ENCODE measurements around the gene PARD3B. TPM values are rescaled to one million over a fixed set of nuclear protein-coding genes. Genes with fewer than 3 reads are reported as not detected.

The PARD3B gene
- total and polyA plus RNA-seq, 2 of the 8 experiments (the other 6 are each of a cell fraction or from before 2014, with no cell fraction given) = 1.2 to 5.7 TPM

DNA sequence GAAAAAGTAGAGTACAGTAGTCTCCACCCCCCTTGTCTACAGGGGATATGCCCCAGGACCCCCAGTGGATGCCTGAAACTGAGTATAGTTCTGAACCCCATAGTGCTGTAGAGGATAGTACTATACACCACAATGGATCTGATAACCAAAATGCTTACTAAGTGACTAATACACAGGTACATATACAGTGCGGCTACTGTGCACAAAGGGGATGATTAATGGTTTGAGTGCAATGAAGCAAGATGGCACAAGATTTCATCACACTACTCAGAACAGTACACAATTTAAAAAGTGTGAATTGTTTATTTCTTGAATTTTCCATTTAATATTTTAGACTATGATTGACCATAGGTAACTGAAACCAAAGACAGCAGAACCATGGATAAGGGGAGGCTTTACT lies 690.2 kb downstream of the PARD3B start (continued):
- TF ChIP-seq CHD2 (IDR thresholded peaks at IDR 0.05; ENCODE audit: low read length) = no peak

All from H1 (cell line).